HG03575 (cell line): ENCODE results near the gene CTDSP1.

Experiments used
- ATAC-seq: cut with Tn5 transposase; IDR thresholded peaks from one replicate; pipeline ENCODE4 v1.9.1; 2021; ENCODE audit not compliant: unreplicated experiment, insufficient number of reproducible peaks, low FRiP score; ENCODE audit errors: extremely low read depth

CTDSP1 gene

DNA sequence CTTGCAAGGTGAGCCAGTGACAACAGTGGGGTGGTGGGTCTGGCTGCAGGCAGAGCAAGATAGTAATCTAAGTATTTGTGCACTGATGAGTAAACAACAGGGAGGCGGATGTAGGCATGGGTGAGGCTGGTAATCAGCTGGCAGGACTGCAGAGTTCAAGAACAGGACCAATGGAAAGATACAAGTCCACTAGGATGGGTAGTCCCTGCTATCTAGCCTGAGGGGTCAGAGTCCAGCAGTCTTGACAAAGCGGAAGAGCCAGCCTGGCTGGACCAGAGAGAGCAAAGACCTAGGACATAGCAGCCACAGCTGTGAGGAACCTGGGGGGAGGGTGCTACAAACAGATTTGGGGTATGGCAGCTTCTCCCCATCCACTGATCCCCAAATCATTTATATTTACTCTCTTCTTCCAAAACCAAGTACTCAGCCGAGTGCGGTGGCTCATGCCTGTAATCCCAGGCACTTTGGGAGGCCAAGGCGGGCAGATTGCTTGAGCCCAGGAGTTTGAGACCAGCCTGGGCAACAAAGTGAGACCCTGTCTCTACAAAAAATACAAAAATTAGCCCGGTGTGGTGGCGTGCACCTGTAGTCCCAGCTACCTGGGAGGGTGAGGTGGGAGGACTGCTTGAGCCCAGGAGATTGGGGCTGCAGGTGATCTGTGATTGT, 45.2 kb downstream of the CTDSP1 start:
- ATAC-seq, result no peak

DNA sequence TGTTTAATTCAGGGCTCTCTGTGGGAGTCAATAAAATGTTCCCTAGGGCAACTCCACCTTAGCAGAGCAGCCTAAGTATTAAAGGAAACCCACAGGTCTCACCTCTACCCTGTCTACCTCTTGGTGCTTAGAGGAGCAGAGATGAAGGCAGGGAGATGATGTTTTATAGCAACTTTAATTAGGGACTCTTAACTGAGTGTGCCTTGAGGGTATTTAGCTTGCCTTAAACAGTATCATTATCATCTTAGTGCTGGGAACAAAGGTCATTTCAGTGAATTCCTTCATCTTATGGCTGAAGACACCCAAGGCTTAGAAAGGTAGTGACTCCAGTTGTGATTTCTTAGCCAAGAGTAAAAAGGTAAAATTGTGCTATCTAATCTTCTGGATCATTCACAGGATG, 45.9 kb downstream of the CTDSP1 start:
- no peak for ATAC-seq

DNA sequence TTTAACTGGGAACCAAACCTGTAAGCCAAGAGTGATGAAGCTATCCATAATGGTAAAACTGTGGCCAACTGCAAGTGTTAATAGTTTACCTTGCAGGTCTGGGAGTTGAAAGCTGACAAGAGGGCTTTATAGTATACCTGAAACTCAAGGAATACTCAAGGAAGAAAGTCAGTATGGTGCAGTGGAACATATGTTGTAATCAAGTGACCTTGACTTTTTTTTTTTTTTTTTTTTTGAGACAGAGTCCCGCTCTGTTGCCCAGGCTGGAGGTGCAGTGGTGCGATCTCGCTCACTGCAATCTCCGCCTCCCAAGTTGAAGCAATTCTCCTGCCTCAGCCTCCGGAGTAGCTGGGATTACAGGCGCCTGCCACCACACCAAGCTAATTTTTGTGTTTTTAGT, 46.9 kb downstream of the CTDSP1 start:
- no peak for ATAC-seq

- ATAC-seq, result no peak
These were observed 47.4 kb downstream of the CTDSP1 start for GRCh38 chr2:218447072-218447471.

DNA sequence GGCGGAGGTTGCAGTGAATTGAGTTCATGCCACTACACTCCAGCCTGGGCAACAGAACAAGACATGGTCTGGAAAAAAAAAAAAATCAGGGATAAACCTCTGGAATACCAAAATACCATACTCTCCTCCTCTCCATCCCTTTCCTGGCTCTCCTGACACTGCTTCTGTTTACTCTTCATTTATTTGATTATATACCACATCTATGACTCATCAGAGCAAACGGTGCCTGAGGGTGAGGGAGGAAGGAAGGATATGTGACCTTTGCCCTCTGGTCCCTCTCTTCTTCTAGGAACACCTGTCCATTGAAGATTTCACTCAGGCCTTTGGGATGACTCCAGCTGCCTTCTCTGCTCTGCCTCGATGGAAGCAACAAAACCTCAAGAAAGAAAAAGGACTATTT, 49.3 kb downstream of the CTDSP1 start:
- no peak for ATAC-seq

DNA sequence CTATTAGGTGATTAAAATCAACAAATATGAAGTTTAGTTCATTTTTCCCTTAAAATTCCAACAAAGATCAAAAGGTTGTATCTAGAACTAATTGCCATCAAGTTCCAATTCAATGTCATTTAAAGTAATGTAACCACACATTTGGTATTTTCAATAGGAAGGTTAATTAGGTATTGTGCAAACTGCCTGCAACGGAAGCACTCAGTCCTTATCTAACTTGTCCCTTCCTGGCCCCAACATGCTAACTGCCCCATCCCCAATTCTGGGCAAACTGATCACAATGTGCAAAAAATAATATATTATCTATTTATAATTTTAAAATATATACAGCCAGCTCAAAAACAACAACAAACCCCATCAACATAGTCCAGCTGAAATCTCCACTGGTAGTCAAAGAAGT, 52.4 kb downstream of the CTDSP1 start:
- ATAC-seq, result no peak
